Caco-2 (cell line): Measurements from ENCODE around the gene MYCBP2. TPM values are rescaled to one million over a fixed set of nuclear protein-coding genes. Genes with fewer than 3 reads are reported as not detected.

Source experiments
- BruUV-seq: library from RNA; stranded (reverse); fragments of 400-500 nt; replicated peaks from 2 replicates; lab custom pipeline; 2021; lab: Mats Ljungman, UMichigan
- CTCF ChIA-PET: fragments of 300-600 bp; sonication (Branson Sonifier 250); formaldehyde crosslinking; loops from one replicate; lab custom pipeline; 2022; ENCODE audit warnings: antibody characterized with exemption; lab: Charles Lee
- POLR2A ChIA-PET: fragments of 300-600 bp; sonication (Branson Sonifier 250); formaldehyde crosslinking; loops from one replicate; lab custom pipeline; 2022; ENCODE audit warnings: antibody characterized with exemption; lab: Charles Lee
- DNase-seq, 2 experiments: peaks; one replicate each; pipeline versions ENCODE4 v3.0.0 to v3.0.0-alpha.2; 2020 to 2022
- H3K27me3 ChIP-seq: replicated peaks from 2 replicates; pipeline ENCODE4 v1.6.0; 2011; ENCODE audit warnings: low read length; ENCODE audit not compliant: control insufficient read depth, insufficient read depth
- H3K36me3 ChIP-seq: 2 replicates; pipeline ENCODE4 v1.5.1; 2011; ENCODE audit warnings: low read length; ENCODE audit not compliant: control insufficient read depth, insufficient read depth
- H3K4me1 ChIP-seq: fragments of 250-450 bp; sonication (Bioruptor Pico); 2 replicates; pipeline ENCODE4 v1.5.1; 2020; ENCODE audit warnings: mild to moderate bottlenecking
- H3K4me3 ChIP-seq: 2 replicates; pipeline ENCODE4 v1.5.1; 2011; ENCODE audit warnings: low read depth, mild to moderate bottlenecking, control low read depth, low read length
- H3K9me3 ChIP-seq: fragments of 250-450 bp; sonication (Bioruptor Pico); 2 replicates; pipeline ENCODE4 v1.5.1; 2020; ENCODE audit warnings: mild to moderate bottlenecking, moderate library complexity
- H3K27ac Mint-ChIP-seq: one replicate; pipeline ENCODE4 v1.8.0; 2022; ENCODE audit warnings: mixed read lengths; ENCODE audit not compliant: unreplicated experiment
- H3K27me3 Mint-ChIP-seq: one replicate; pipeline ENCODE4 v1.8.0; 2022; ENCODE audit warnings: mixed read lengths; ENCODE audit not compliant: insufficient read depth, unreplicated experiment
- H3K36me3 Mint-ChIP-seq: one replicate; pipeline ENCODE4 v1.8.0; 2022; ENCODE audit warnings: mild to moderate bottlenecking, mixed read lengths; ENCODE audit not compliant: insufficient read depth, unreplicated experiment
- H3K4me1 Mint-ChIP-seq: one replicate; pipeline ENCODE4 v1.8.0; 2022; ENCODE audit warnings: low read depth, mixed read lengths; ENCODE audit not compliant: unreplicated experiment
- H3K4me3 Mint-ChIP-seq: one replicate; pipeline ENCODE4 v1.8.0; 2022; ENCODE audit warnings: mild to moderate bottlenecking, moderate library complexity, mixed read lengths; ENCODE audit not compliant: unreplicated experiment
- H3K9me3 Mint-ChIP-seq: one replicate; pipeline ENCODE4 v1.8.0; 2022; ENCODE audit warnings: mixed read lengths; ENCODE audit not compliant: unreplicated experiment
- CTCF ChIP-seq, 2 experiments: fragments of 200-600 bp in 1 of 2; IDR thresholded peaks; 1 replicate in 1 of 2; 2 replicates in 1 of 2; pipeline versions ENCODE4 v1.5.1 to v1.8.0; 2011 to 2022; ENCODE audit warnings: antibody characterized with exemption in 1 of 2, control low read depth in 1 of 2, inconsistent platforms in 1 of 2, low read depth in 1 of 2, low read length in 1 of 2, mild to moderate bottlenecking in 1 of 2, moderate library complexity in 1 of 2; ENCODE audit not compliant: insufficient read depth in 1 of 2, severe bottlenecking in 1 of 2, unreplicated experiment in 1 of 2
- intact Hi-C: fragments of 100-400 bp; cut with micrococcal nuclease; formaldehyde crosslinking; loops from one replicate; pipeline ENCODE4 v1.10.0; 2022; ENCODE audit not compliant: unreplicated experiment
- total RNA-seq: library from RNA; stranded (reverse); gene quantifications from 2 replicates; pipeline ENCODE4 v1.2.3, GENCODE V29; 2022

The MYCBP2 gene
- total RNA-seq, 1 experiment from 2014 or later: 41.3 TPM

- Histone ChIP-seq H3K36me3 (no peaks in the 10 kb centered on the region), H3K4me1 (no peaks in the 10 kb centered on the region), H3K4me3 (no peak overlapping the region), H3K9me3 (no peaks in the 10 kb centered on the region), H3K27me3 (no peaks in the 10 kb centered on the region)
- TF ChIP-seq CTCF (IDR thresholded peaks at IDR 0.05; ENCODE audit: insufficient read depth in 1 of 2, low read depth in 1 of 2, low read length in 1 of 2, severe bottlenecking in 1 of 2, unreplicated experiment in 1 of 2): no peak
- ChIA-PET POLR2A (no interaction called here), CTCF (no interaction called here)
- DNase-seq: no peak
- H3K9me3 Mint-ChIP-seq: no peaks in the 10 kb centered on the region
- H3K4me1 Mint-ChIP-seq: no peaks in the 10 kb centered on the region
- H3K4me3 Mint-ChIP-seq: no peak overlapping the region
- peaks cover 16% of the 10 kb centered on the region for H3K27me3 Mint-ChIP-seq
- BruUV-seq: no TSS peak
- intact Hi-C loops: no loop called here
- no peak overlapping the region for H3K27ac Mint-ChIP-seq
- H3K36me3 Mint-ChIP-seq: no peaks in the 10 kb centered on the region
Observed at GRCh38 chr13:77356155-77356554, 29.3 kb upstream of the MYCBP2 start.

- no peaks in the 10 kb centered on the region for H3K27me3 ChIP-seq
- Mint-ChIP-seq H3K9me3 (no peaks in the 10 kb centered on the region), H3K27ac (no peak overlapping the region), H3K27me3 (peaks cover 20% of the 10 kb centered on the region), H3K36me3 (no peaks in the 10 kb centered on the region), H3K4me1 (no peaks in the 10 kb centered on the region), H3K4me3 (no peak overlapping the region)
- no peaks in the 10 kb centered on the region for H3K36me3 ChIP-seq
- CTCF ChIA-PET: no interaction called here
- BruUV-seq: no TSS peak
- no peaks in the 10 kb centered on the region for H3K4me1 ChIP-seq
- no peak overlapping the region for H3K4me3 ChIP-seq
- intact Hi-C loops: no loop called here
- TF ChIP-seq CTCF (IDR thresholded peaks at IDR 0.05; ENCODE audit: insufficient read depth in 1 of 2, low read depth in 1 of 2, low read length in 1 of 2, severe bottlenecking in 1 of 2, unreplicated experiment in 1 of 2): no peak
- POLR2A ChIA-PET: no interaction called here
- no peaks in the 10 kb centered on the region for H3K9me3 ChIP-seq
- DNase-seq: no peak
Observed at GRCh38 chr13:77353995-77354394, 27.1 kb upstream of the MYCBP2 start.

- intact Hi-C loops: no loop called here
- POLR2A ChIA-PET: no interaction called here
- no peak overlapping the region for H3K27ac Mint-ChIP-seq
Observed at GRCh38 chr13:77351315-77351714, 24.4 kb upstream of the MYCBP2 start.

More at GRCh38 chr13:77351315-77351714, 24.4 kb upstream of the MYCBP2 start:
- Histone ChIP-seq H3K4me1 (no peaks in the 10 kb centered on the region), H3K4me3 (no peak overlapping the region), H3K36me3 (no peaks in the 10 kb centered on the region), H3K9me3 (no peaks in the 10 kb centered on the region), H3K27me3 (no peaks in the 10 kb centered on the region)
- H3K4me1 Mint-ChIP-seq: no peaks in the 10 kb centered on the region
- DNase-seq: no peak
- BruUV-seq: no TSS peak
- H3K4me3 Mint-ChIP-seq: no peak overlapping the region
- TF ChIP-seq CTCF (IDR thresholded peaks at IDR 0.05; ENCODE audit: insufficient read depth in 1 of 2, low read depth in 1 of 2, low read length in 1 of 2, severe bottlenecking in 1 of 2, unreplicated experiment in 1 of 2): no peak
- H3K36me3 Mint-ChIP-seq: no peaks in the 10 kb centered on the region
- no peaks in the 10 kb centered on the region for H3K9me3 Mint-ChIP-seq
- CTCF ChIA-PET: no interaction called here
- H3K27me3 Mint-ChIP-seq: peaks cover 19% of the 10 kb centered on the region
